Vagina (tissue), 2 donors: Measurements from ENCODE around the gene CERS5.

Source experiments
- POLR2A ChIP-seq, 2 donors: fragments of 450-650 bp; IDR thresholded peaks; one replicate each; pipeline ENCODE4 v1.6.1; 2017; ENCODE audit warnings: antibody characterized with exemption in 2 of 2, mild to moderate bottlenecking in 2 of 2, moderate library complexity in 2 of 2
- TF ChIP-seq, protein P1 (sequence below), 3 experiments: fragments of 450-650 bp in 2 of 3; fragments of 200-600 bp in 1 of 3; sonication (generic) in 1 of 3; IDR thresholded peaks; one replicate each; pipeline ENCODE4 v1.5.1; 2017 to 2019; ENCODE audit warnings: antibody characterized with exemption in 3 of 3, mild to moderate bottlenecking in 2 of 3, moderate library complexity in 2 of 3

DNA sequence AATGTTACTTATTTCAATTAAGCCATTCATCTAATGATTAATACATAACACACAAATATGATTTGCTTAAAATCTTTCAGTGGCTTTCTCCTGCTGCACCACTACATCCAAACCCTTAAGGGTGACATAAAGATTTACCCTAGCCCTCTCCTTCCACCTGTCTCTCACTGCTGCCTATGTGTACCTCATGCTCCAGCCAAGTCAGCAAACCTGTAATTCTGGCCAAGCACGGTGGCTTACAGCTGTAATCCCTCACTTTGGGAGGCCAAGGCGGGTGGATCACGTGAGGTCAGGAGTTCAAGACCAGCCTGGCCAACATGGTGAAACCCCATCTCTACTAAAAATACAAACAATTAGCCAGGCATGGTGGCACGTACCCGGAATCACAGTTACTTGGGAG is 31.7 kb upstream of the CERS5 start:
- TF ChIP-seq, protein P1, sequence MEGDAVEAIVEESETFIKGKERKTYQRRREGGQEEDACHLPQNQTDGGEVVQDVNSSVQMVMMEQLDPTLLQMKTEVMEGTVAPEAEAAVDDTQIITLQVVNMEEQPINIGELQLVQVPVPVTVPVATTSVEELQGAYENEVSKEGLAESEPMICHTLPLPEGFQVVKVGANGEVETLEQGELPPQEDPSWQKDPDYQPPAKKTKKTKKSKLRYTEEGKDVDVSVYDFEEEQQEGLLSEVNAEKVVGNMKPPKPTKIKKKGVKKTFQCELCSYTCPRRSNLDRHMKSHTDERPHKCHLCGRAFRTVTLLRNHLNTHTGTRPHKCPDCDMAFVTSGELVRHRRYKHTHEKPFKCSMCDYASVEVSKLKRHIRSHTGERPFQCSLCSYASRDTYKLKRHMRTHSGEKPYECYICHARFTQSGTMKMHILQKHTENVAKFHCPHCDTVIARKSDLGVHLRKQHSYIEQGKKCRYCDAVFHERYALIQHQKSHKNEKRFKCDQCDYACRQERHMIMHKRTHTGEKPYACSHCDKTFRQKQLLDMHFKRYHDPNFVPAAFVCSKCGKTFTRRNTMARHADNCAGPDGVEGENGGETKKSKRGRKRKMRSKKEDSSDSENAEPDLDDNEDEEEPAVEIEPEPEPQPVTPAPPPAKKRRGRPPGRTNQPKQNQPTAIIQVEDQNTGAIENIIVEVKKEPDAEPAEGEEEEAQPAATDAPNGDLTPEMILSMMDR (IDR thresholded peaks at IDR 0.05): no peak
- TF ChIP-seq POLR2A (IDR thresholded peaks at IDR 0.05): no peak
